Superior temporal gyrus (tissue), 1 donor: Measurements from ENCODE around the gene TEX48.
A peak's percentile ranks its signal among the peaks of the same experiment; 100 is the strongest.

Experiments used
- DNase-seq: peaks from one replicate; pipeline ENCODE4 v3.0.0-alpha.2; 2016; ENCODE audit errors: extremely low spot score

The TEX48 gene

GRCh38 chr9:114666851-114667250 is 15.1 kb downstream of the TEX48 start:
- no peak for DNase-seq

- no peak for DNase-seq
These were observed 15.6 kb downstream of the TEX48 start for GRCh38 chr9:114666401-114666800.

GRCh38 chr9:114664181-114664580 is 17.8 kb downstream of the TEX48 start:
- peak; percentile 55 for DNase-seq

DNA sequence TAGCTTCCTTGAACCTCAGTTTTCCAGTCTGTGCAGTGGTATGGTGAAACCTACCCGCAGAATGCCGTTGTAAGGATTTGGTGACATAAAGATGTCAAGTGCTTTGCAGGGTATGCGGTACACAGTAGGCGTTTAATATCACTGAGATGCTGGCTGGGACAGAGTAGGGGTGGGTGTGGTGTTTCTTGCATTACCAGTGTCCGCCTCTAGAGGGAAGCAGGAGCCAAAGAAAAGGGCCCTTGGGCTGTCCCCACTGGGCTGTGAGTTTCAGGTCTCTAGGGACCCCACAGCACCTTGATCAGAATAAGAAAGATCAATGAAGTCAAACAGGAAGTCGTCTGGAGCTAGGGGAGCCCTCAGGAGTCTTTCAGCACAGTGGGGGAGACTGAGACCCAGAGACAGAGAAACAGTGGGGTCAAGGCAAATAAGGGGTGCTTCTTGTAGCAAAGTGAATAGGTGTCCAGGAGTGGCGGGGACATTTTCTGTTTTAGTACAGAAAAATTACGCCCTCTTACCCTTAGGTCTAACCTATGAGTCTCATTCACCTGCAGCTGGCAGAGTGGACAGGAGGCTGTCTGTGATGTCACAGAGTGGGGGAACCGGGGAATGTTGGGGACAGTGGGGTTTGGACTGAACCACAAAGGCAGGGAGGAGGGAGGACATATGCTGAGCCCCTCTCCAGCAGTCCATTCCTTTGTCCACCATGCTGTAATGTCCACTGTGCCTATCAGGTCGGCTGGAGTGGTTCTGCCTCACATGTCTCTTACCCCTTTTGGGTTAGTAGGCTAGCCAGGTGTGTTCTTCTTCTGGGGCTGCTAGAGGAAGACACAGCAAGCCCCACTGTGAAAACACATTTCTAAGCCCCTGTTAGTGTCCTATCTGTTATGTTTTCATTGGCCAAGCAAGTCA is 19.7 kb downstream of the TEX48 start:
- peak; percentile 74 for DNase-seq

GRCh38 chr9:114657705-114658104 is 24.3 kb downstream of the TEX48 start, which contains the start of gene TEX53:
Gene TEX53 (minus strand): TSS chr9:114657805. CDS start chr9:114657774, 31 bp downstream.
- DNase-seq, result no peak

GRCh38 chr9:114656301-114656700 is 25.7 kb downstream of the TEX48 start:
- no peak for DNase-seq

GRCh38 chr9:114655689-114656088 is 26.3 kb downstream of the TEX48 start:
- no peak for DNase-seq

DNA sequence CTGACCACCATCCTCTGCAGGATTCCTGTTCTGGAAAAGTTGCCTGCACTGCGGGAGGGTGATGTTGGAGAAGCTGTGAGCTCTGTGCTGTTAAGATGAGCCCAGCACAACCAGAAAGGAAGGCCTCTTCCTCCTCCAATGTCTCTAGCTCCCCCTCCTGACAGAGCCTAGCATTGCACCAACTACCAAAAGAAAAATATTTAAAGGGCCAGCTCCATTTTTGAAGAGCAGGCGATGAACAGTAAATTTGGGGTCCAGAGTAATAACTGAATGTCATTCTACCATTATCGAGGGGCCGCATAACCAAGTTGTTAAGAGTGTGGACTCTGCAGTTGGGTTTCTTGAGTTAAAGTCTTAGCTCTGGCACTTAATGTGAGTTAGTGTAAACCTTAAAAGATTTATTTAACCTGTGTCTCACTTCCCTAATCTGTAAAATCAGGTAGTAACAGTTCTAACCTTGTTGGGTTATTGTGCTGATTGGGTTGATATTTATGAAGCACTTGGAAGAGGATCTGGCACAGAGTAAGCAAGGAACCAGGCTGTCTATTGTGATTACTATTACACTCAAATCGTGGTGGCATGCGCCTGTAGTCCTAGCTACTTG is 28.3 kb downstream of the TEX48 start:
- peak; percentile 92 for DNase-seq

- DNase-seq, result no peak
These were observed 29.0 kb downstream of the TEX48 start for GRCh38 chr9:114652776-114653555.

- no peak for DNase-seq
These were observed 38.1 kb downstream of the TEX48 start for GRCh38 chr9:114643896-114644295.

DNA sequence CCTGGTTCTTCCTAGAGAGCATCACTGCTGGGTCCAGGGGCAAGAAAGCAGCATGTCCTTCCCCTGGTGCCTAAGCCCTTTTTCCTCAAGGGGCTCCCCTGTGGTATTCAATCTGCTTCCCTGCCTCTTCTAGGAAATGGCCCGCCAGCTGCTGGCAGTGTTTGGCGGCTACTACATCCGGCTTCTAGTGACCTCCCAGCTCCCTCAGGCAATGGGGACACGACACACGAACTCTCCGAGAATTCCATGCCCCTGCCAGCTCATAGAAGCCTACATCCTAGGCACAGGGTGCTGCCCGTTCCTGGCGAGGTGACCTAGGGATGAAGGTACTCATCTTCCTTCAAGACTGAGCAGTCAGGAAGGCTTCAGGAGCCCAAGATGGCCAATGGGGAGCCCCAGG is 39.0 kb downstream of the TEX48 start:
- no peak for DNase-seq

GRCh38 chr9:114641967-114642366 is 40.0 kb downstream of the TEX48 start:
- DNase-seq, result peak; percentile 58

DNA sequence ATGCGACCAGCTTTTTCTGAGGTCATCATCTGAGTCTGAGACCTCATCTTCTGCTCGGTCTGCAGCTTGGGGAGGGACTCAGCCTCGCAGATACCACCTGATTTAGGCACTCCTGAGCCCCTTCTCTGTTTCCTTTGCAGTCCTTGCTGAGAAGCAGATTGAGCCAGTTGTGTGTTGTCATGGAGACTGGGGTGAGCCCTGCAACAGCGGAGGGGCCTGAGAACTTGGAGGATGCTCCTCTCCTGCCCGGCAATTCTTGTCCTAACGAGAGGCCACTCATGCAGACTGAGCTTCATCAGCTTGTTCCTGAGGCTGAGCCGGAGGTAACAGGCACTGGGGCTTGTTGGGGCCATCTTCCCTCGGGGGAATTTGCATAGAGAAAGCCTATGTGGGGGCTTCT is 43.6 kb downstream of the TEX48 start:
- no peak for DNase-seq

DNA sequence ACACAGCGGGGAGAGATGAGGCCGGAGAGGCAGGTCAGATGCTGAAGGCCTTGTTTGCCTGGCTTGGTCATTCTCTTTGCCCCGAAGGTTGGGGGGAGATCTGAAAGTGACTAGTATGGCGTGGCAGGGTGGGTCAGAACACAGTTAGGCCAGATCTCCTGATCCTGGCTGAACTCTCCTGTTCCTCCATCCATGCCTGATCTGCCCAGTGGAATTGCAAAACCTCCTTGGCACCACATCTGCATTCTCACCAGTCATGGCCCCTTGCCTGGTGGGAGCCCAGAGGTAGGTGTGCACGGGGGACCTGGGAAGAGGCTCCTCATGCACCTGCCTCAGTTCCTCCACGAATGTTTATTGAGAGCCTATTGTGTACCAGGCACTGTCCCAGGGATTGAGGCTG is 47.6 kb downstream of the TEX48 start:
- DNase-seq, result no peak

- DNase-seq, result no peak
These were observed 48.4 kb downstream of the TEX48 start for GRCh38 chr9:114633438-114634089.

DNA sequence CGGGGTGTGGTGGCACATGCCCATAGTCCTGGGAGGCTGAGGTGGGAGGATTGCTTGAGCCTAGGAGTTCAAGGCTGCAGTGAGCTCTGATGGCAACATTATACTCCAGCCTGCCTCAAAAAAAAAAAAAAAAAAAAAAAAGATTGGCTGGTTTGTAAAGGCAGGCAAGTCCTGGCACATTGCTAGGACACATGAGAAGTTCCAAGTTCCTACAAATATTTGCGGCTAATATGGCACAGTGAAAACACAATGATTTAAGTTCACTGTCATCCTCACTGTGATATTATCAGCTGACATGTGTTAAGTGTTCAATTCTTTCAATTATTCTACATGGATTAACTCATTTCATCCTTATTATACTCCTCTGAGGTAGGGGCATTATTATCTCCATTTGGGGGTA is 50.8 kb downstream of the TEX48 start:
- DNase-seq, result no peak

DNA sequence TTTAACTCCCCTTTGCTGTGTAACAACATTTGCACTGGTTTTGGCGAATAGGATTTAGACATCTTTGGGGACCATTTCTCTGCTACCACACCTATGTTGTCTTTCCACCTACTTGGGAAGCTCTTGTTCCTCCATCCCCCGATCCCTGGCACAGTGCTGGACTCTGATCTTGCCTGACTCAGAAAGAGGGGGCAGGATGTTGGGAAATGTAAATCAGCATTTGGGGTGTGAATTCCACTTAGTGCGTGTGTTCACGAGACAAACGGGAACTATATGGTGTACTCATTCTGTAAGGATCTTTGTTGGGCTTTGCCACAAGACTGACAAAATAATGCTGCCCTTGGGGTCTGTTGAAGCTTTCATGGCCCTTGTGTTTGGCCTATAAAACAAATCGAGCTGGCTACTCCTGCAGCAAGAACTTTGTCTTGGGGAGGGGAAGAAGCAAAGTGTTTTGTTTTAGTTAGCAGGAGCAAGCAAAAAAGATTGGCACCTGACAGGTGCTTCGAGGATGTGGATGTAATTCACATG is 52.4 kb downstream of the TEX48 start:
- DNase-seq, result peak; percentile 36

DNA sequence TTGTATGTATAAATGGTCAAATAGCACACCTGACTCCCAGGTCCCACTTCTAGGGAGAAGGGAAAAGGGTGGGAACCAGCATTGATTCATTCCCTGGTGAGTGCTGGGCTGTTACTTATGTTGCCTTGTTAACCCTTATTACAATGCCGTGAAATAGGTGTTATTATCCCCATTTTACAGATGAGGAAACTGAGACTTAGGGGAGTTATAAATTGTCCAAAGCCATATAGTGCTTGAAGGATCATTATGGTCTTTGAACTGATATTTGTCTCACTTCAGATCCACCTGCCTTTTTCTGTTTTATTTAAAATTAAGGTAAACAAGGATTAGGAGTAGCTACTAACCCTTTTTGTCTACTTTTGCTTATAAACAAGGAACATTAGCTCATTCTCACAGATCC is 54.4 kb downstream of the TEX48 start:
- DNase-seq, result no peak

- no peak for DNase-seq
These were observed 55.5 kb downstream of the TEX48 start for GRCh38 chr9:114626415-114627020.

GRCh38 chr9:114624677-114625076 is 57.3 kb downstream of the TEX48 start:
- no peak for DNase-seq

GRCh38 chr9:114621975-114622609 is 59.9 kb downstream of the TEX48 start:
- no peak for DNase-seq
